Activated T-cell treated with anti-CD3 and anti-CD28 coated beads, Interleukin-2, amount 50 U/mL, for 72 hours (primary cell): ENCODE data around the gene PML. TPM values are rescaled to one million over a fixed set of nuclear protein-coding genes. Genes with fewer than 3 reads are reported as not detected.
"Not testable (repeated sequence)": the region's sequence is repeated elsewhere in the genome, so short reads cannot be mapped to it uniquely, and the experiment has no call there.

ENCODE experiments used
- ATAC-seq, 2 donors: fragments of 150-1000 bp; cut with Tn5 transposase; replicated peaks in 1 of 2; 2 replicates each; pipeline ENCODE4 v1.10.0; 2021; ENCODE audit warnings: moderate library complexity in 2 of 2, mild to moderate bottlenecking in 1 of 2
- DNase-seq, 2 donors: peaks; one replicate each; pipeline ENCODE4 v3.0.0; 2021 to 2022; ENCODE audit warnings: mixed read lengths in 1 of 2
- H3K27ac Mint-ChIP-seq: one replicate; pipeline ENCODE4 v1.8.0; 2022; ENCODE audit warnings: mild to moderate bottlenecking, moderate library complexity, mixed read lengths
- H3K27me3 Mint-ChIP-seq: one replicate; pipeline ENCODE4 v1.8.0; 2022; ENCODE audit warnings: low read depth, mixed read lengths
- H3K36me3 Mint-ChIP-seq, 2 donors: one replicate each; pipeline ENCODE4 v1.8.0; 2022; ENCODE audit warnings: mixed read lengths in 2 of 2, mild to moderate bottlenecking in 1 of 2; ENCODE audit not compliant: insufficient read depth in 2 of 2
- H3K4me1 Mint-ChIP-seq: one replicate; pipeline ENCODE4 v1.8.0; 2022; ENCODE audit warnings: low read depth, mixed read lengths
- H3K4me3 Mint-ChIP-seq, 2 donors: one replicate each; pipeline ENCODE4 v1.8.0; 2022; ENCODE audit warnings: mild to moderate bottlenecking in 2 of 2, mixed read lengths in 2 of 2, moderate library complexity in 2 of 2
- H3K9me3 Mint-ChIP-seq, 2 donors: one replicate each; pipeline ENCODE4 v1.8.0; 2022; ENCODE audit warnings: mixed read lengths in 2 of 2
- total RNA-seq, 2 donors: library from RNA; stranded (reverse); gene quantifications; one replicate each; pipeline ENCODE4 v1.2.3, GENCODE V29; 2022

Gene PML
- total RNA-seq, 2 donors from 2014 or later = 70.9 to 71.6 TPM

- Mint-ChIP-seq H3K4me3 (peak overlapping the region; percentile 84 to 86), H3K9me3 (no peaks in the 10 kb centered on the region), H3K27ac (peak overlapping the region; percentile 36), H3K36me3 (no peaks in the 10 kb centered on the region), H3K27me3 (no peaks in the 10 kb centered on the region), H3K4me1 (peaks cover 27% of the 10 kb centered on the region)
- DNase-seq (peak; percentile 58 to 77), ATAC-seq (peak; percentile 74 to 75)
Measured at GRCh38 chr15:73965094-73965757, 29.3 kb upstream of the PML start.

DNA sequence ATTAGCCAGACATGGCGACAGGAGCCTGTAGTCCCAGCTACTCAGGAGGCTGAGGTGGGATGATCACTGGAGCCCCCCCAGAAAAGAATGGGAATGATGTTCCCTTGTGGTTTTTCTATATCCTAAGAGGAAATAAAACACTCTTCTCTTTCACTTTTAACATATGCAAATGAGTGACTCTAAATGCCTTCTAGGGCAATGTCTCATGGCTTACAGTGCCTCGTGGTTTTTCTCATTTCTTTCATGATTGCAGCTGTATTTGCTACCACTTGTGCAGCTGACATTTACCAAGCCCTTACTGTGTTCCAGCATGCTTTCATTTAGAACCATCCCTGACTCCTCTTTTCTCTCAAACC, 28.8 kb upstream of the PML start:
- ATAC-seq (peak; percentile 78 to 80), DNase-seq (peak in 1 of 2 donors; percentile 26)
- Mint-ChIP-seq H3K27me3 (no peaks in the 10 kb centered on the region), H3K27ac (peak overlapping the region; percentile 21), H3K9me3 (no peaks in the 10 kb centered on the region), H3K4me1 (peaks cover 26% of the 10 kb centered on the region), H3K4me3 (peak overlapping the region; percentile 84 to 86), H3K36me3 (no peaks in the 10 kb centered on the region)

DNA sequence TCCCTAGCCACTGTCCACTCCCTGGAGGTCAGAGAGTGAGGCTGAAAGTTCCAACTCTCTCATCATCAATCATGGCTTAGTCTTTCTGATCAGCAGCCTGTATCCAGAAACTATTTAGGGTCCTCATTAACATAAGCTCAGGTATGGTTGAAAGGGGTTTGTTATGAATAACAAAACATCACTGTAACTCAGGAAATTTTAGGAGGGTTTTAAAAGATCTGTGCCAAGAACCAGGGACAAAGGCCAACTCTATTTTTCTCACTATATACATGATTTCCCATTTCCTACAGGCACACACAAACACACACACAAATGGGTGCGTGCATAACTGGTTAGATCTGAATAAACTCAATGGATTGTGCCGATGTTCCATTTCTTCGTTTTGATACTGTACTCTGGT, 26.1 kb upstream of the PML start:
- ATAC-seq (no peak), DNase-seq (no peak)
- Mint-ChIP-seq H3K27me3 (no peaks in the 10 kb centered on the region), H3K36me3 (no peaks in the 10 kb centered on the region), H3K27ac (no peak overlapping the region), H3K4me3 (no peak overlapping the region), H3K4me1 (peaks cover 36% of the 10 kb centered on the region), H3K9me3 (no peaks in the 10 kb centered on the region)

GRCh38 chr15:73969151-73969759, 25.3 kb upstream of the PML start:
- DNase-seq (no peak), ATAC-seq (no peak)
- H3K27me3 Mint-ChIP-seq = no peaks in the 10 kb centered on the region
- peaks cover 0 to under 1% of the 10 kb centered on the region in 2 donors for H3K36me3 Mint-ChIP-seq
- no peak overlapping the region for H3K4me3 Mint-ChIP-seq
- H3K9me3 Mint-ChIP-seq = no peaks in the 10 kb centered on the region
- H3K27ac Mint-ChIP-seq = no peak overlapping the region
- H3K4me1 Mint-ChIP-seq = peaks cover 39% of the 10 kb centered on the region

GRCh38 chr15:73972984-73973682, 21.4 kb upstream of the PML start:
- H3K27me3 Mint-ChIP-seq = peaks cover 20% of the 10 kb centered on the region
- H3K9me3 Mint-ChIP-seq = peaks cover 0 to 2% of the 10 kb centered on the region in 2 donors
- peak; percentile 83 to 84 for DNase-seq
- ATAC-seq = peak; percentile 82 to 83
- H3K4me1 Mint-ChIP-seq = peaks cover 38% of the 10 kb centered on the region
- H3K4me3 Mint-ChIP-seq = peak overlapping the region; percentile 58 to 62
- no peak overlapping the region for H3K27ac Mint-ChIP-seq
- peaks cover 4 to 5% of the 10 kb centered on the region in 2 donors for H3K36me3 Mint-ChIP-seq

GRCh38 chr15:73973683-73974200, 20.8 kb upstream of the PML start:
- Mint-ChIP-seq H3K4me1 (peaks cover 42% of the 10 kb centered on the region), H3K27me3 (peaks cover 20% of the 10 kb centered on the region), H3K4me3 (peak overlapping the region; percentile 58 to 62)
- DNase-seq, ATAC-seq, H3K27ac Mint-ChIP-seq, H3K36me3 Mint-ChIP-seq, H3K9me3 Mint-ChIP-seq: not testable (repeated sequence)

- not testable (repeated sequence) for H3K36me3 Mint-ChIP-seq
- peak in 1 of 2 donors; percentile 30 for ATAC-seq
Measured at GRCh38 chr15:73975440-73976125, 18.9 kb upstream of the PML start.

GRCh38 chr15:73978896-73979295, 15.6 kb upstream of the PML start:
- Mint-ChIP-seq H3K9me3 (peaks cover 0 to 2% of the 10 kb centered on the region in 2 donors), H3K36me3 (peaks cover 4 to 5% of the 10 kb centered on the region in 2 donors), H3K27ac (no peak overlapping the region), H3K4me3 (no peak overlapping the region), H3K4me1 (peaks cover 70% of the 10 kb centered on the region), H3K27me3 (peaks cover 20% of the 10 kb centered on the region)
- DNase-seq (no peak), ATAC-seq (no peak)

More at GRCh38 chr15:73975440-73976125, 18.9 kb upstream of the PML start:
- peaks cover 48% of the 10 kb centered on the region for H3K4me1 Mint-ChIP-seq
- peaks cover 20% of the 10 kb centered on the region for H3K27me3 Mint-ChIP-seq
- H3K4me3 Mint-ChIP-seq = peak overlapping the region; percentile 61 to 74
- not testable (repeated sequence) for H3K9me3 Mint-ChIP-seq
- H3K27ac Mint-ChIP-seq = peak overlapping the region; percentile 75
- DNase-seq = peak in 1 of 2 donors; percentile 39

GRCh38 chr15:73979636-73980035, 14.9 kb upstream of the PML start:
- H3K4me3 Mint-ChIP-seq = no peak overlapping the region
- peaks cover 70% of the 10 kb centered on the region for H3K4me1 Mint-ChIP-seq
- no peak overlapping the region for H3K27ac Mint-ChIP-seq
- peaks cover 0 to 5% of the 10 kb centered on the region in 2 donors for H3K36me3 Mint-ChIP-seq
- no peak for DNase-seq
- H3K9me3 Mint-ChIP-seq = peaks cover 0 to 2% of the 10 kb centered on the region in 2 donors
- H3K27me3 Mint-ChIP-seq = peaks cover 20% of the 10 kb centered on the region
- ATAC-seq = no peak

GRCh38 chr15:73981761-73982221, 12.7 kb upstream of the PML start:
- peak overlapping the region; percentile 91 for H3K27ac Mint-ChIP-seq
- H3K27me3 Mint-ChIP-seq = no peaks in the 10 kb centered on the region
- H3K36me3 Mint-ChIP-seq = no peaks in the 10 kb centered on the region
- ATAC-seq (peak; percentile 46 to 47), DNase-seq (no peak)
- H3K4me3 Mint-ChIP-seq = peak overlapping the region; percentile 67 to 79
- no peaks in the 10 kb centered on the region for H3K9me3 Mint-ChIP-seq
- H3K4me1 Mint-ChIP-seq = peaks cover 71% of the 10 kb centered on the region

DNA sequence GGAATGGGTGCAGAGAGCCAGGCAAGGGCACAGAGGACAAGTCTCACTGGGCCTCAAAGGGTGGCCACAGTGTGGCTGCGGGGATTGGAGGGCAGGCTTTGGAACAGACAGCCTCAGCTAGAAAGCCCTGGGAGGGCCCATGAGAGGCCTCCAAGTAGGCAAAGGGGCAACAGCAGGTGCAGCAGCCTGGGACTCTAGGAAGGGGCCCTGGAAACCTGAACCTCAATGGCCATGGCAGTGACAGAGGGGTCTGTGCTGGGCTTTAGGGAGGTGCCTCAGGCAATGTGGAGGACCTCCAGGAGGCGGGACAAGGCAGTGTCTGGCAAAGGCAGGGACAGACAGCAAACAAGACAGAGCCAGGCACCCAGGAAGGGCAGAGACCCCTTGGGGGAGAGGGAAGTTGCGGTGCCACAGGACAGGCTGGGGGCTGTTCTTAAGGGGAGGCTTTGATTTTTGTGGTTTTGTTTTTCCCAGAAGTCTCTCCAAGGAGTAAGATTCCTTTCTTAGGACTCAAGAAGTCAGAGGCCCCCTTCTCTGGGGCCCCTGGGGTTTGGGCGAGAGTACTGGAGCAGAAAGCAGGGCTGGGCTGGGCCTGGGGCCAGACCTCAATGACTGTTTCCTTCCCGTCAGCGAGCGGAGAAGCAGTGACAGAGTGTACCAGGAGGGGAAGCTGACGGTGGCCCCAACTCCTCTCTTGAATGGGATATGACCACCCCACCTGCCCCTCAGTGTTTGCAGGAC, 12.1 kb upstream of the PML start:
- H3K9me3 Mint-ChIP-seq = no peaks in the 10 kb centered on the region
- H3K27me3 Mint-ChIP-seq = no peaks in the 10 kb centered on the region
- DNase-seq = peak; percentile 59 to 71

DNA sequence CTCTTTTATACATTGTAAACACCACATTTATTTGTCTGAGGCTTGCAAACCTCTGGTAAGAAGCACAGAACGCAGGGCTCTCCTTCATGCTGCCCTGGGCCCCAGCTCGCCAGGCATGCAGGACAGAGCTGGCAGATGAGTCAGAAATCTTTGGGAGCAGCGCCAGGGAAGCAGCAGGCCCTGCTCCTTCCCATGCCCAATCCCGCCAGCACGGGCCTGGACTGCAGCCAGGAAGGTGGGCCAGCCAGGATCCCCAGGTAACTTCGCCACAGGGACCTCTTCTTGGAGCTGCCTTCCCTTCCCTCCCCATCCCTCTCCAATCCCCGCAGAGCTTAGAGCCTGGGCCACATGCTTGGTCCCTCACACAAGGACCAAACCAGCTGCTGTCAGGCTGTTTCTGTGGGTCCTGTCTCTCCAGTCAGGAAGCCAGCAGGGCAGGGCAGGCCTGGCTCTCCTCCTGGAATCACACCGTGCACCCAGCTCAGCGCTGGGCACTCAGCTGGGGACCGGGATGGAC, 11.2 kb upstream of the PML start:
- no peak for ATAC-seq

More for the DNA sequence above, 12.1 kb upstream of the PML start:
- Mint-ChIP-seq H3K4me3 (peak overlapping the region; percentile 67 to 79), H3K36me3 (no peaks in the 10 kb centered on the region), H3K4me1 (peaks cover 77% of the 10 kb centered on the region), H3K27ac (peak overlapping the region; percentile 91)
- ATAC-seq = peak; percentile 81 to 90

More for the DNA sequence above, 11.2 kb upstream of the PML start:
- H3K27me3 Mint-ChIP-seq = no peaks in the 10 kb centered on the region
- no peaks in the 10 kb centered on the region for H3K36me3 Mint-ChIP-seq
- no peaks in the 10 kb centered on the region for H3K9me3 Mint-ChIP-seq
- H3K4me3 Mint-ChIP-seq = no peak overlapping the region
- DNase-seq = no peak
- H3K27ac Mint-ChIP-seq = no peak overlapping the region
- H3K4me1 Mint-ChIP-seq = peaks cover 82% of the 10 kb centered on the region
